Activated T-cell treated with anti-CD3 and anti-CD28 coated beads, Interleukin-2, amount 50 U/mL, for 24 hours (primary cell): ENCODE data around the gene NRP2.

Source experiments
- DNase-seq: peaks from one replicate; pipeline ENCODE4 v3.0.0-alpha.2; 2020
- H3K27ac Mint-ChIP-seq: 2 replicates; pipeline ENCODE4 v1.8.0; 2020; ENCODE audit warnings: mild to moderate bottlenecking, mixed read lengths
- H3K27me3 Mint-ChIP-seq: 2 replicates; pipeline ENCODE4 v1.8.0; 2020; ENCODE audit warnings: mixed read lengths
- H3K36me3 Mint-ChIP-seq: 2 replicates; pipeline ENCODE4 v1.8.0; 2020; ENCODE audit warnings: low read depth, mixed read lengths
- H3K4me1 Mint-ChIP-seq: 2 replicates; pipeline ENCODE4 v1.8.0; 2020; ENCODE audit warnings: low read depth, mixed read lengths
- H3K4me3 Mint-ChIP-seq: 2 replicates; pipeline ENCODE4 v1.8.0; 2020; ENCODE audit warnings: mild to moderate bottlenecking, moderate library complexity, mixed read lengths
- H3K9me3 Mint-ChIP-seq: 2 replicates; pipeline ENCODE4 v1.8.0; 2020; ENCODE audit warnings: mixed read lengths

The NRP2 gene

GRCh38 chr2:205678541-205679142, 3.7 kb upstream of the NRP2 start:
- Mint-ChIP-seq H3K27ac (no peak overlapping the region), H3K36me3 (no peaks in the 10 kb centered on the region), H3K4me3 (no peak overlapping the region), H3K27me3 (peaks cover 37% of the 10 kb centered on the region), H3K9me3 (no peaks in the 10 kb centered on the region), H3K4me1 (peaks cover 16% of the 10 kb centered on the region)
- no peak for DNase-seq

GRCh38 chr2:205679410-205680009, 2.8 kb upstream of the NRP2 start:
- H3K36me3 Mint-ChIP-seq, result no peaks in the 10 kb centered on the region
- DNase-seq, result no peak
- peaks cover 16% of the 10 kb centered on the region for H3K4me1 Mint-ChIP-seq
- H3K9me3 Mint-ChIP-seq, result no peaks in the 10 kb centered on the region
- H3K27me3 Mint-ChIP-seq, result peaks cover 45% of the 10 kb centered on the region
- no peak overlapping the region for H3K27ac Mint-ChIP-seq
- H3K4me3 Mint-ChIP-seq, result no peak overlapping the region

- H3K4me3 Mint-ChIP-seq, result no peak overlapping the region
- no peak overlapping the region for H3K27ac Mint-ChIP-seq
Measured at GRCh38 chr2:205680067-205680466, 2.2 kb upstream of the NRP2 start.

GRCh38 chr2:205680903-205681302, 1.4 kb upstream of the NRP2 start:
- Mint-ChIP-seq H3K4me1 (peaks cover 28% of the 10 kb centered on the region), H3K36me3 (no peaks in the 10 kb centered on the region), H3K27ac (no peak overlapping the region), H3K4me3 (no peak overlapping the region), H3K9me3 (no peaks in the 10 kb centered on the region), H3K27me3 (peaks cover 59% of the 10 kb centered on the region)
- no peak for DNase-seq

More at GRCh38 chr2:205680067-205680466, 2.2 kb upstream of the NRP2 start:
- H3K4me1 Mint-ChIP-seq, result peaks cover 21% of the 10 kb centered on the region
- H3K36me3 Mint-ChIP-seq, result no peaks in the 10 kb centered on the region
- H3K9me3 Mint-ChIP-seq, result no peaks in the 10 kb centered on the region
- peaks cover 51% of the 10 kb centered on the region for H3K27me3 Mint-ChIP-seq
- DNase-seq, result peak; percentile 49

GRCh38 chr2:205681401-205682238, 681 bp upstream of the NRP2 start:
- Mint-ChIP-seq H3K4me3 (peak overlapping the region; percentile 62), H3K27me3 (peaks cover 66% of the 10 kb centered on the region), H3K27ac (no peak overlapping the region), H3K4me1 (peaks cover 34% of the 10 kb centered on the region), H3K9me3 (no peaks in the 10 kb centered on the region), H3K36me3 (no peaks in the 10 kb centered on the region)
- no peak for DNase-seq

- no peaks in the 10 kb centered on the region for H3K36me3 Mint-ChIP-seq
- no peak for DNase-seq
- H3K9me3 Mint-ChIP-seq, result no peaks in the 10 kb centered on the region
- no peak overlapping the region for H3K27ac Mint-ChIP-seq
- peak overlapping the region; percentile 75 for H3K4me3 Mint-ChIP-seq
- H3K4me1 Mint-ChIP-seq, result peaks cover 38% of the 10 kb centered on the region
- peaks cover 80% of the 10 kb centered on the region for H3K27me3 Mint-ChIP-seq
Measured at GRCh38 chr2:205682971-205683501, 735 bp downstream of the NRP2 start.

- no peaks in the 10 kb centered on the region for H3K36me3 Mint-ChIP-seq
- peak overlapping the region; percentile 0 for H3K4me3 Mint-ChIP-seq
- peaks cover 38% of the 10 kb centered on the region for H3K4me1 Mint-ChIP-seq
- H3K27me3 Mint-ChIP-seq, result peaks cover 85% of the 10 kb centered on the region
- H3K9me3 Mint-ChIP-seq, result no peaks in the 10 kb centered on the region
- no peak overlapping the region for H3K27ac Mint-ChIP-seq
- no peak for DNase-seq
Measured at GRCh38 chr2:205683502-205684367, 1.4 kb downstream of the NRP2 start.

GRCh38 chr2:205684871-205685313, 2.6 kb downstream of the NRP2 start:
- Mint-ChIP-seq H3K4me3 (peak overlapping the region; percentile 60), H3K4me1 (peaks cover 36% of the 10 kb centered on the region), H3K36me3 (no peaks in the 10 kb centered on the region), H3K27ac (no peak overlapping the region), H3K27me3 (peaks cover 84% of the 10 kb centered on the region), H3K9me3 (no peaks in the 10 kb centered on the region)
- DNase-seq, result no peak

- H3K27ac Mint-ChIP-seq, result no peak overlapping the region
- H3K4me1 Mint-ChIP-seq, result peaks cover 36% of the 10 kb centered on the region
- peaks cover 81% of the 10 kb centered on the region for H3K27me3 Mint-ChIP-seq
- H3K9me3 Mint-ChIP-seq, result no peaks in the 10 kb centered on the region
- H3K36me3 Mint-ChIP-seq, result no peaks in the 10 kb centered on the region
- H3K4me3 Mint-ChIP-seq, result peak overlapping the region; percentile 72
- DNase-seq, result no peak
Measured at GRCh38 chr2:205685314-205686055, 3.2 kb downstream of the NRP2 start.

GRCh38 chr2:205686056-205686782, 3.9 kb downstream of the NRP2 start:
- Mint-ChIP-seq H3K4me1 (peaks cover 36% of the 10 kb centered on the region), H3K9me3 (no peaks in the 10 kb centered on the region), H3K36me3 (no peaks in the 10 kb centered on the region), H3K27me3 (peaks cover 81% of the 10 kb centered on the region), H3K27ac (no peak overlapping the region), H3K4me3 (peak overlapping the region; percentile 72)
- DNase-seq, result no peak

GRCh38 chr2:205686783-205687640, 4.7 kb downstream of the NRP2 start:
- peak overlapping the region; percentile 29 for H3K4me3 Mint-ChIP-seq

GRCh38 chr2:205687641-205687956, 5.3 kb downstream of the NRP2 start:
- DNase-seq, result no peak
- Mint-ChIP-seq H3K4me3 (no peak overlapping the region), H3K27me3 (peaks cover 72% of the 10 kb centered on the region), H3K36me3 (no peaks in the 10 kb centered on the region), H3K9me3 (no peaks in the 10 kb centered on the region), H3K27ac (no peak overlapping the region), H3K4me1 (peaks cover 31% of the 10 kb centered on the region)

More at GRCh38 chr2:205686783-205687640, 4.7 kb downstream of the NRP2 start:
- no peak for DNase-seq
- Mint-ChIP-seq H3K4me1 (peaks cover 31% of the 10 kb centered on the region), H3K36me3 (no peaks in the 10 kb centered on the region), H3K27me3 (peaks cover 75% of the 10 kb centered on the region), H3K9me3 (no peaks in the 10 kb centered on the region), H3K27ac (no peak overlapping the region)
